HG02610 (cell line): ENCODE measurements around the gene BLVRA.
A peak's percentile ranks its signal among the peaks of the same experiment; 100 is the strongest.
"Not testable (repeated sequence)": the region's sequence is repeated elsewhere in the genome, so short reads cannot be mapped to it uniquely, and the experiment has no call there.

Source experiments
- ATAC-seq: cut with Tn5 transposase; IDR thresholded peaks from one replicate; pipeline ENCODE4 v1.9.1; 2021; ENCODE audit warnings: mild to moderate bottlenecking, moderate library complexity; ENCODE audit not compliant: unreplicated experiment

Gene BLVRA, protein sequence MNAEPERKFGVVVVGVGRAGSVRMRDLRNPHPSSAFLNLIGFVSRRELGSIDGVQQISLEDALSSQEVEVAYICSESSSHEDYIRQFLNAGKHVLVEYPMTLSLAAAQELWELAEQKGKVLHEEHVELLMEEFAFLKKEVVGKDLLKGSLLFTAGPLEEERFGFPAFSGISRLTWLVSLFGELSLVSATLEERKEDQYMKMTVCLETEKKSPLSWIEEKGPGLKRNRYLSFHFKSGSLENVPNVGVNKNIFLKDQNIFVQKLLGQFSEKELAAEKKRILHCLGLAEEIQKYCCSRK

DNA sequence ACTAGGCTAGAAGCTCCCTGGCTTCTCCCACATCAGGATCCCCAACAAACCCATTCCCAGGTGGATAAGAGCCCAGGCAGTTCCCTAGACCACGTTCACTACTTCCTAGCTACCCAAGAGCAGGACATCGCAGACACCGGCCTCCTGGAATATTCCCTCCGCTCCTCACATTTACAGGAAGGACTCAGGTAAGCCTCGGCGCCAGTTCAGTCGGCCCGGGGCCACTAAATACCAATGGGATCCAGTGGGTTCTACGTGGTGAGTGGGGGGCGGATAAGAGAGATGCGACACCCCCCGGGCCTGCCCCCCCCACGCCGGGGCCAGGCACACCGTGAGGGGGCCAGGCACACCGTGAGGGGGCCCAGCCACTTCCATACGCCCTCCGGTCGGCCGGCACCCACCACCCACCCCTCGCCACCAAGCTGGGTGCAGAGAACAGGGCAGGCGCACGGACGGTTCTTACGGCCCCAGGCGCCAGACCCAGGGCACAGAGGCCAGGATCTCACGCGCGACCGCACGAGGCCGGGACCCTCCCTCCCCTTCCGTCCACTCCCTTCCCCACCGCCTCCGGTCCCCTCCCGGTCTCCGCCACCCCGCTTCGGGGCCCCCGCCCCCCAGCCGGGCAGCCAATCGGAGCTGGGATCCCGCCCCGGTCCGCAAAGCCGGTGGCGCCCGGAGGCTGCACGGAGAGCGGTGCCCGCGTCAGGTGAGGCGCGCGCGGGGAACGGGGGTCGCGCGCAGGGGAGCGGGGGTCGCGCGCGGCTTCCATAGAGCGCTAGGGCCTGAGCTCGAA lies at the start of gene BLVRA:
Gene BLVRA (plus strand): TSS at position 652 of the 793 bp plus-strand sequence. CDS start 12,479 bp downstream, outside the sequence.
- peak; percentile 59 for ATAC-seq

DNA sequence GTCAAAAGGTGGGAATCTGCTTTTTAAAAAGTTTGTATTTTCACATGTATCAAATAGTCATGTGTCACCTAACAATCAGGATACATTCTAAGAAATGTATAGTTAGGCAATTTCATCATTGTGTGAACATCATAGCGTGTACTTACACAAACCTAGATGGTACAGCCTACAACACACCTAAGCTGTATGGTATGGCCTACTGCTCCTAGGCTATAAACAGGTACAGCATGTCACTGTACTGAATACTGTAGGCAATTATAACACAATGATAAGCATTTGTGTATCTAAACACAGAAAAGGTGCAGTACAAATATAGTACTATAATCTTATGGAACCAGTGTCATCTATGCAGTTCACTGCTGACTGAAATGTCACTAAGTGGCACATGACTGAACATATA lies 47.0 kb upstream of the BLVRA start:
- no peak for ATAC-seq

DNA sequence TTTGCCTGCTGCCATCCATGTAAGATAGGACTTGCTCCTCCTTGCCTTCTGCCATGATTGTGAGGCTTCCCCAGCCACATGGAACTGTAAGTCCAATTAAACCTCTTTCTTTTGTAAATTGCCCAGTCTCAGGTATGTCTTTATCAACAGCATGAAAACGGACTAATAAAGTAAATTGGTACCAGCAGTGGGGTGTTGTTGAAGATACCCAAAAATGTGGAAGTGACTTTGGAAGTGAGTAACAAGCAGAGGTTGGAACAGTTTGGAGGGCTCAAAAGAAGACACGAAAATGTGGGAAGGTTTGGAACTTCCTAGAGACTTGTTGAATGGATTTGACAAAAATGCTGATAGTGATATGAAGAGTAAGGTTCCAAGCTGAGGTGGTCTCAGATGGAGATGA lies 42.5 kb upstream of the BLVRA start:
- not testable (repeated sequence) for ATAC-seq

DNA sequence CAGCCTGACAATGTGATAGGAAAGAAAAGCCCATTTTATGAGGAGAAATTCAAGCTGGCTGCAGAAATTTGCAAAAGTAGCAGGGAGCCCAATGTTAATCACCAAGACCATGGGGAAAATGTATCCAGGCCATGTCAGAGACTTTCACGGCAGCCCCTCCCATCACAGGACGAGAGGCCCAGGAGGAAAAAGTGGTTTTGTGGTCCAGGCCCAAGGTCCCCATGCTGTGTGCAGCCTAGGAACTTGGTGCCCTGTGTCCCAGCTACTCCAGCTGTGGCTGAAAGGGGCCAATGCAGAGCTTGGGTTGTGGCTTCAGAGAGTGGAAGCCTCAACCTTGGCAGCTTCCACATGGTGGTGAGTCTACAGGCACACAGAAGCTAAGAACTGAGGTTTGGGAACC lies 41.9 kb upstream of the BLVRA start:
- ATAC-seq: no peak

DNA sequence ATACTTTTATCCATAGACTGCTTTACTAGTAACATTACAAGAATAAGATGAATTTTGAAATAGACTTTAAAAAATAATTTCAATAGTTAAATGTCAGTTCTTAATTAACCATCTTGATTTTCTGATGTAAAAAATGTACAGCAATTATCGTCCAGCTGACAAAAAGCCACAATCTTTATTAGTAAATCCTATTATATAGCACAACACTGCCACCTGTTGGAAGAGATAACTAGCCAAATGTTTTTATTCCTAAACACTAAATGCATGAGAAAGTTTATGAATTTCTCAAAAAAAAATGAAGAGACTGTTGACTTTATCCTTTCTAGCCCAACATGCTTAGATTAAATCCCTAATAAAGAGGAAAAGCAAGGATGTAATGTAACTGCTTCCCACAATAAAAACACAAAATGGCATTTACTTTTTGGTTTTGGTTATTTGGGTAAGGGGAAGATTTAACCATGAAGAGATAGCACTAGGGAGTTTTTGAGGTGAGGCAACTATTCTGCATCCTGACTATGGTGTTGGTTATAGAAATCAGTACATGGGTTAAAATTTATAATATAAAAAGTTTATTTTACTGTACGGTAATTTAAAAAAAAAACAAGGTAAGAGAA lies 37.2 kb upstream of the BLVRA start:
- ATAC-seq: no peak

DNA sequence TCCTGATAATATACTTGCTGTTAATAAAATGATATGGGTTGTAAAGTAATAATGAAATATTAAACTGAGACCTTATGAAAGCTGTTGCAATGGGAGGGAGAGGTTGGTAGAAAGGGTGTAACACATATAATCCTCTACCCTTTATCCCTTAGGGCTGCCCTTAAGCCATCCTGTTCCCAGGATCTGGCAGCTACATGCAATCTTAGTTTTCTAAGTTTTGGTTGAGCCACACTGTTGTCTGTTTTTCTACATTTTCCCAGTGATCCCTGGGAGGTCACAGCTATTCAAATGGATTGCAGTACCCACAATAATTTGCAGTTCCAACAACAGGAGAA lies 35.5 kb upstream of the BLVRA start:
- ATAC-seq: no peak

DNA sequence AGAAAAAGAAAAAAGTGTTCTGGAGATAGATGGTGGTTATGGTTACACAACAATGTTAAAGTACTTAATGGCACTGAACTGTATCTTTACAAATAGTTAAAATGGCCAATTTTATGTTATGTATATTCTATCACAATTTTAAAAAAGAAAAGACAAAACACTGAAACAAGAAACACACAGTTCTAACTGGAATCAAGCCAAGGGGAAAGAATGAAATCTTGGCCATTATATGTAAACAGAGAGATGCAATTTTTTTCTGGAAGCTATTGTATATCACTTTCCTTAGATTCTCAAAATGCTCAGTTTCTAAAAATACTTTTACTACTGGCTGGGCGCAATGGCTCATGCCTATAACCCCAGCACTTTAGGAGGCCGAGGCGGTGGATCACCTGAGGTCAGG lies 33.2 kb upstream of the BLVRA start:
- no peak for ATAC-seq

DNA sequence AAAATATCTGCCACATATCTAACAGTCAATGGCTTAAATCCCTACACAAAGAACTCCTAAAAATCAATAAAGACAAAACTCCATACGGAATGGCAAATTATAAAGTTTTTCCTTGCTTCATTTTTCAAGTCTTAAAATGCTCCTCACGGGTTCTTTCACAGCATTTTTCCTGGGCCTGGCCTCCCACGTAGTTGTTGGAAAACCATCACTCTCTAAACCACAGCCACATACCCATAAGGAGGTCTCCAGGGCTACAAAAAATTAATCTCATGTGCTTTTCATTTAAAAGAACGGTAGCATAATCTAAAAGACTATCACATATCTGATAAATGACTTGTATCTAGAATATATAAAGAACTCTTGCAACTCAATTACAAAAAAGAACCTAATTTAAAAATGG lies 32.0 kb upstream of the BLVRA start:
- ATAC-seq: no peak

DNA sequence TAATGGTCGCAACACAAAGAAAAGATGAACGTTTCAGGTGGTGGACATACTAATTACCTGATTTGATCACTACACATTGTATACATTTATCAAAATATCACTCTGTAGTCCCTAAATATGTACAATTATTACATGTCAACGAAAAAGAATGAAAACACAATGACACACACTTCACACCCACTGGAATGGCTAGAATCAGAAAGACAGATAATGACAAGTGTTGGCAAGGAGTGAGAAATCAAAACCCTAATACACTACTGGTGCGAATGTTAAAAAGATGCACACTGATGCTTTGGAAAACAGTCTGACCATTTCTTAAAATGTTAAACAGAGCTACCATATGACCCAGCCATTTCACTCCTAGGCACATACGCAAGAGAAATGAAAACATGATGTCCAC lies 31.5 kb upstream of the BLVRA start:
- ATAC-seq: no peak

DNA sequence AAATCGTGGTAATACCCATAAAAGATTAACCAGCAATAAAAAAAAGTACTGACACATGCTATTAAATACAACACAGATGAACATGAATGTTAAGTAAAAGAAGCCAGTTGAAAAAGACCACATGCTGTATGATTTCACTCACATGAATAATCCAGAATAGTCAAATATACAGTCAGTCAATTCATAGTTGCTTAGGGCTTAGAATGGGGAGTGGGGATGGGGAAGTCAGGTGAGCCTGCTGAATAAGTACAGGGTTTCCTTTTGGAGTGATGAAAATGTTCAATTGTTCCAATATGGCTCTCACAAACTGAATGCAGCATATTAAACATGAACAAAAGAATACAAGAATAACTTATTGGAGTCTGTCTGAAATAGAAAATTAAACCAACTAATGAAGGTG lies 31.0 kb upstream of the BLVRA start:
- no peak for ATAC-seq

DNA sequence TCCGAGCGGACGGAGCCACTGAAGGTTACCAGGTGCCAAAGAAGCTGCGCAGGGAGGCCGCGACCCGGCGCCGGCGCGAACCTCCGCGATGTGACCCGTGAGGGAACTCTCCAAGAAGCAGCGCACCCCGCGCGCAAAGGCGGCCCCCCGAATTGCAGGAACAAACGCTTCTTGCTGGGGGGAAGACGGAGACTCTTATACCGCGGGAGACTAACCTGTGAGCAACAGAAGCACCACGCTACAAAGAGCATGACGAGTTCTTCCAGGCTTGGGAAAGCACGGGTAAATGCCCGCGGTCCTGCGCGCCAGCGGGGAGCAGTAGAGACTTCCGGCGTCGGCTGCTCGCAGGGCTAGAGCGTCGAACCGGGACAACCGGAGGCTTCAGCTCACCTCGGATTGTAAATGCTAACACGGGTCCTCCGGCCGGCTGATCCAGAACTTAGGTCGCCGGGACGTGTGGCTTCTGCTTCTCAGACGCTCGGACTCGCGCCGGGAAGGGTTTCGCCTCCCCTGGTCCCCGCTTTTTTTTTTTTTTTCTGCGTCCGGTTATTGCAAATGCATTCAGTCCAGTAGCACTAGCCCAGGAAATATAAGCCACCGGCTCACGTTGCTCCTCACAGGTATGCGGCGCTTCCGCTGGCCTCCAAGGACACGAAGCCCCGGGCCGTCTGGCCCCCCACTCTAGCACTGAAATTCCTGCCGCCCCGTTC lies 29.1 kb upstream of the BLVRA start, which contains the start of gene COA1:
Gene COA1 (minus strand): TSS at position 310 of the 710 bp plus-strand sequence. CDS start 80,909 bp downstream, outside the sequence.
- ATAC-seq: peak; percentile 83

DNA sequence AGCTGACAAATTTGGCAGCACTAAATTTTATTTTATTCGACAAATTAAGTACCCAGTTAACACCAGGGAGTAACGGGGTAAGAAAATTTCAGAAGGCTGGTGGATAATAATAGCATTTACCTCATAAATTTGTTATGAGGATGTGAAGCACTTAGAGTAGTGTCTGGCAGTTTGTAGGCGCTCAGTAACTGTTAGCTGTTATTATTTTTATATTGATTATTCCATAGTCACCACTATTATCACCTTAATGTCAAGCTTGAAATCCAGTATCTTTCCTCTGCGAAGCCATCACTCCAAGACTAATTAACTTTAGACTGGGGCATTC lies 28.6 kb upstream of the BLVRA start:
- no peak for ATAC-seq

DNA sequence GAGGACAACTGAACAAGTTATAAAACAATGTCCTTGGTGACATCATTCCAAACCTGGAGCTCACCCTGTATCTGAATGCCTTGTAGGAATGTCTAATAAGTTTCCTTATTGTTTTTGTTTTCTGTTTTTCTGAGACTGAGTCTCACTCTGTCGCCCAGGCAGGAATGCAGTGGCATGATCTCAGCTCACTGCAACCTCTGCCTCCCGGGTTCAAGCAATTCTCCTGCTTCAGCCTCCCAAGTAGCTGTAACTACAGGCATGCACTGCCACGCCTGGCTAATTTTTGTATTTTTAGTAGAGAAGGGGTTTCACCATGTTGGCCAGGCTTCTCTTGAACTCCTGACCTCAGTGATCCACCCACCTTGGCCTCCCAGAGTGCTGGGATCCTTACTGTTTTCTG lies 27.0 kb upstream of the BLVRA start:
- ATAC-seq: not testable (repeated sequence)

DNA sequence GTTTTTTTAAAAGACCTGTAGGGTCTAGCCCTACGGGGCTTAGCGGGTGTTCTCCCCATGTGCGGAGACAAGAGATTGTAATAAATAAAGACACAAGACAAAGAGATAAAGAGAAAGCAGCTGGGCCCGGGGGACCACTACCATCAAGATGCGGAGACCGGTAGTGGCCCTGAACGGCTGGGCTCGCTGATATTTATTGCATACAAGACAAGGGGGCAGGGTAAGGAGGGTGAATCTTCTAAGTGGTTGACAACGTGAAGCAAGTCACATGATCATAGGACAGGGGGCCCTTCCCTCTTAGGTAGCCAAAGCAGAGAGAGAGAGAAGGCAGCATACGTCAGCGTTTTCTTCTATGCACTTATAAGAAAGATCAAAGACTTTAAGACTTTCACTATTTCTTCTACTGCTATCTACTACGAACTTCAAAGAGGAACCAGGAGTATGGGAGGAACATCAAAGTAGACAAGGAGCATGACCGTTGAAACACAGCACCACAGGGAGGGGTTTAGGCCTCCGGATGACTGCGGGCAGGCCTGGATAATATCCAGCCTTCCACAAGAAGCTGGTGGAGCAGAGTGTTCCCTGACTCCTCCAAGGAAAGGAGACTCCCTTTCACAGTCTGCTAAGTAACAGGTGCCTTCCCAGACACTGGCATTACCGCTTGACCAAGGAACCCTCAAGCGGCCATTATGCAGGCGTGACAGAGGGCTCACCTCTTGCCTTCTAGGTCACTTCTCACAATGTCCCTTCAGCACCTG lies 23.7 kb upstream of the BLVRA start:
- not testable (repeated sequence) for ATAC-seq

DNA sequence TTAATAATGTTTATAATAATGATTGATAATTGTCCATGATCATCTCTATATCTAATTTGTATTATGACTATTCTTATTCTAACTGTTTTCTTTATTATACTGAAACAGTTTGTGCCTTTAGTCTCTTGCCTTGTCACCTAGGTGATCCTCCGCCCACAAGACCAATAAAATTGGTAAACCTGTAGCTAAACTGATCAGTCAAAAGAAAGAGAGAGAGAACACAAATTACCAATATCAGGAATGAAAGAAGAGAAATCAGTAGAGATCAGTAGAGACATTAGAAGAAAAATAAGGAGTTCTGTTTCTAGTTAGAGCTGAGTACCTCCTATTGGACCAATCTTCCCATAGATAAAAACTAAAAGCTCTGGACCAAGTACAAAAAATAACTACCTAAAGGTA lies 23.1 kb upstream of the BLVRA start:
- ATAC-seq: peak; percentile 34

DNA sequence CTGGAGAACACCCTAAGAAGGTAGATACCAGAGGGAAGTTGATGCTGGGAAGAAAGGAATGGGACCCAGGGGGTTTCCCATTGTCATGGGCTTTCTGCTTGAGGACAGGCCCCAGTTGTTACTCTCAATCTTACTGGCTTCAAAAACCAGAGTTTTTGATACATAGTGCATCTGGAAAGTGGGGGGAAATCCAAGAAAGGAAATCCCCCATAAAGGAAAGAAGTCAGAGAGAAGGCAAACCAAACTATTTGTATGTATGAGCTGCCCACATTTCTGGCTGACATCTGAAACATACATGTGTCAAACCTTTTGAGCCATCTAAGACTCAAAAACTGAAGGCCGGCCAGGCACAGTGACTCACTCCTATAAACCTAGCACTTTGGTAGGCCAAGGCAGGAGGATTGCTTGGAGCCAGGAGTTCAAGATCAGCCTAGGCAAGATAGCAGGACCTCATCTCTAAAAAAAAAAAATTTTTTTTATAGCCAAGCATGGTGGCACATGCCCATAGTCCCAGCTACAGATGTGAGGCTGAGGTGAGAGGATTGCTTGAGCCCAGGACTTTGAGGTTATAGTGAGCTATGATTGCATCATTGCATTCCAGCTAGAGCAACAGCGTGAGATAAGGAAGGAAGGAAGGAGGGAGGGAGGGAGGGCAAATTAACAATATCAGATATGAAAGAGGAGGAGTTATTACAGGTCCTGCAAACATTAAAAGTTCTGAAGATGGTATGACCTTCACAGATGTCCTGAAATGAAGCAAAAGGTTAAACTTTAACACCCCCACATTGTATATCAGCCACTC lies 22.5 kb upstream of the BLVRA start:
- peak; percentile 85 for ATAC-seq

DNA sequence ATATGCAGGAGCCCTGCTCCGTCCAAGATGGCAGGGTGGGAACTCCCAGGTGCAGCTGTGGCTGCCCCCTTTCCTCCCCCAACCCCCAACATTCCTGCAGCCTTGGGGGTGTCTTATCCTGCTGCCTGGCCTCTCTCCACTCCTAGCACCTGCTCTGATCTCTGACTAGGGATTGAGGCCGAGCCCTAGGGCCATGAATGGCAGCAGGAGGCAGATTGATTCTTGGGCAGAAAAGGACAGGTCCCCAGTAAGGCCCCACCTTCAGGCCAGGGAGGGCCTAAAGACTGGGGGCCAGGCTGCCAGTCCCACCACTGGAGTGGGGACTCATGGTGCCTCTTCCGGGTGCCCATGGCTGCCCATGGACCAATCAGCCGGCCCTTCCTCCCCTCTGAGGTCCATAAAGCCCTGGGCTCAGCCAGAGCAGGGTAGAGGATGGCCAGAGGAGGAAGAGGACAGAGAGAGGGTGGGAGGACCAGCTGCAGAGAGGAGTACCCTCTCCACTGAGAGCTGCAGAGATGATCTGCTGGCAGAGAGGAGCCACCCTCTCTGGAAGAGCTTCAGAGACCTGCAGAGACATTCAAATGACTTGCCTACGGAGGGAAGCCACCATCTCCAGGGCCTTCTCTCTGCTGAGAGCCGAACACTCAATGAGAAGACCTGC lies 20.9 kb upstream of the BLVRA start:
- ATAC-seq: no peak

DNA sequence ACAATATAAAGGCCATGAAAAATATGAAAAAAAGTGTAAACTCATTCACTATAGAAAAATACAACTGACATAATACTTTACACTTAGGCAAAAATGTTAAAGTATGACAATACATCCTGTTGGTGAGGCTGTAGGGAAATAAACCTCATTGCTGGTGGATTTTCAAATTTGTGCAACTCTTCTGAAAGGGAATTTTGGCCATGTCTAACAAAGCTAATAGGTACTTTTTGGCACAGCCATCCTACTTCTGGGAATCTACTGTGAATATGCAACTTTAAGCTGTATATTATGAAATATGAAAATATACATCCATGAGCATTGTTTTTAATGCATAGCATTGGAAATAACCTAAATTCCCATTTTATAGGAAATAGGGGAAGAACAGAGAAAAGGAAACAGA lies 15.8 kb upstream of the BLVRA start:
- ATAC-seq: no peak

DNA sequence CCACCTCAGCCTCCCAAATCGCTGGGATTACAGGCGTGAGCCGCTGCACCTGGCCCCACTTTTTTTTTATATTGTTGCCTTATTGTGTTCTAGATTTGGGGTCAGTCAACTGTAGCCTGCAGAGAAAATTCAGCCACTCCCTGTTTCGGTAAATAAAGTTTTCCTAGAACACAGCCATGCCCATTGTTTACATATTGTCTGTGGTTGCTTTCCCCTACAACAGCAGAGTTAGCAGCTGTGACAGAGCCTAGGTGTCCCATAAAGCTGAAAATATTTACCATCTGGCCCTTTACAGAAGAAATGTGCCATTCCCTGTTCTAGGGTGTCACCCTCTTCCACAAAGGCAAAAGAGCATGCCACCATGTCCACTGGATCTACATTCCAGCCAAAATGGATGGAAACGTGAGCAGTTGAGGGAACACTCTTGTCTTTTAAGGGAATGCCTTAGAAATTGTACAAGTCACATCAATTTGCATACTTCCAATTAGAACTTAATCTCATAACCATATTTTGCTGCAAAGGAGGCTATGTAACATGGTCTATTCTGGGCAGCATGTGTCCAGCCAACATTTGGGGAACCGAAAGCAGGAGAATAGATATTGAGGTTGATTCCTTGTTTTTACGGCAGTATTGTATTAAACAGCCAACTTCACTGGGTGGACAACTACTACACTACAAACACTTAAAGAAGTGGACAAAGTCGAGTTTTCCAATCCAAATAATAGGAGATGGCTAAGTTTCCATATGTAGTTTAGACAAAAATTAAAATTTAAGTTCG lies 11.0 kb upstream of the BLVRA start:
- ATAC-seq: no peak
